Activated CD4-positive, alpha-beta T cell treated with anti-CD3 and anti-CD28 coated beads, Interleukin-2, amount 50 U/mL, for 24 hours (primary cell): ENCODE data around the gene FOSL2.
A peak's percentile ranks its signal among the peaks of the same experiment; 100 is the strongest.
"Not testable (repeated sequence)": the region's sequence is repeated elsewhere in the genome, so short reads cannot be mapped to it uniquely, and the experiment has no call there.

Experiments used
- DNase-seq, 2 donors: peaks; one replicate each; pipeline ENCODE4 v3.0.0-alpha.2; 2020; ENCODE audit warnings: low read depth in 1 of 2, low spot score in 1 of 2

Gene FOSL2

DNA sequence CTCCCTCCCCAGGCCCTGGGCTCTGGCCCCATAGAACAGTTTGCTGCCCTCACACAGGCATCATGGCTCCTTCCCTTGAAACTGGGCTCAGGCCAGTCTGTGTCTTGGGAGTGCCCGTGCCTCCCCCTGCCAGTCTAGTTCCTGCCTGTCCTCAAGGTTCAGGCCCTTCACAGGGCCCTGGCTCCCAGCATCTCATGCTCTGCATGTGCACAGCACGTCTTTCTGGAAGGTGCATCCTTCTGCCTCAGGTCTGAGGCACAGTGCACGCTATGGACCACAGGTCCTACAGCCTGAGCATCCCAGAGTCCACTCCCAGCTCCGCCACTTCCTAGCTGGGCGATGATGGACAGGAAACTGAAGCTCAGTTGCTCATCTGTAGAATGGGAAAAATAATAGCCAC lies 35.6 kb upstream of the FOSL2 start:
- no peak for DNase-seq

DNA sequence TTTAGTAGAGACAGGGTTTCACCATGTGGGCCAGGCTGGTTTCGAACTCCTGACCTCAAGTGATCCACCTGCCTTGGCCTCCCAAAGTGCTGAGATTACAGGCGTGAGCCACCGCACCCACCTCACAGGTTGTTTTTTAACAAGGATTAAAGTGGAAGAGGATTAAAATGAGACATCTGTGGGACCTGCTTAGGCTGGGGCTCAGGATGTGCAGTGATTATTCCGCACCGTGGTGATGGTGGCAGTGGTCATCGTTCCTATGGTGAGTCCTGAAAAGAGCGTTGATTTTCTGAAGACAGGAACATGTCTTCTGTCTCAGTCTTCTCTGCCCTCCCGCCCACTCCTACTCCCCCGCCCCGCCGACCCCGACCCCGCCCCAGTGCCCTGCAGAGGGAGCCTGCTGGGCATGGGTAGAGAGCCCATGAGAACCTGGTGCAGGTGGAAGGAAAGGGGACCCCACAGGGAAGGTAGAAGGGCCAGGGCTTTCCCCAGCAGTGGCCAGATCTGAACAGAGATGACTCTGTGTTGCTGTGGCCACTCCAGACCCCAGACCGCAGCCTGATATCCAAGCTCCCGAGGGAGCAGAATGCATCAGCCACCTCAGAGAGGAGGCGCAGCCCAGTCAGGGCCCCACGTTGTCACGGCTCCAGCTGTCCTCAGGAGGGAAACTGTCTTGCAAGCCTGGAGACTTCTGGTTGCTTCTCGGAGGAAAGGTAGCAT lies 34.5 kb upstream of the FOSL2 start:
- no peak for DNase-seq

DNA sequence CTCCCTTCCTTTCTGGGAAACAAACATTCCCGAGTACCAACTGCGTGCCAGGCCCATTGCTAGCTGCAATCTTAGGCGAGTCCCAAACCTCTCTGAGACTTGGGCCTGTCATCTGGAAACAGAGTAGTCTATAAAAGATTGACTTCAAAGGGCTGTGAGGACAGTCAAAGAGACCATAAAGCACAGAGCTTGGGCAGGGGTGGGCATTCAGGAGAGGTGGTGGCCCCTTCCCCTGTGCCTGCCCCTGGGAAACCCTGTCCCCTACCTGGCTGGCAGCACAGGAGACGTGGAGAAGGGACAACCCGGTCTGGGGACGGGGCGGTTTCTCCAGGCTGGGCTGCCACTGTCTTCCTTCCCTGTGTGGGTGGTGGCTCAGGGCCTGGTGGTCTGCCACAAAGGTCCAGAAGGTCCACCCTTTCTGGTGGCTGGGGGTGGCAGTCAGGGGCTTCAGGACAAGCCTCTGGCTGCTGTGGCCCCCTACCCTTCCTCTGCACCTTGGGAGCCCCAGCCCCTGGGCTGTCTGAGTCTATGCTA lies 33.9 kb upstream of the FOSL2 start:
- DNase-seq = no peak

DNA sequence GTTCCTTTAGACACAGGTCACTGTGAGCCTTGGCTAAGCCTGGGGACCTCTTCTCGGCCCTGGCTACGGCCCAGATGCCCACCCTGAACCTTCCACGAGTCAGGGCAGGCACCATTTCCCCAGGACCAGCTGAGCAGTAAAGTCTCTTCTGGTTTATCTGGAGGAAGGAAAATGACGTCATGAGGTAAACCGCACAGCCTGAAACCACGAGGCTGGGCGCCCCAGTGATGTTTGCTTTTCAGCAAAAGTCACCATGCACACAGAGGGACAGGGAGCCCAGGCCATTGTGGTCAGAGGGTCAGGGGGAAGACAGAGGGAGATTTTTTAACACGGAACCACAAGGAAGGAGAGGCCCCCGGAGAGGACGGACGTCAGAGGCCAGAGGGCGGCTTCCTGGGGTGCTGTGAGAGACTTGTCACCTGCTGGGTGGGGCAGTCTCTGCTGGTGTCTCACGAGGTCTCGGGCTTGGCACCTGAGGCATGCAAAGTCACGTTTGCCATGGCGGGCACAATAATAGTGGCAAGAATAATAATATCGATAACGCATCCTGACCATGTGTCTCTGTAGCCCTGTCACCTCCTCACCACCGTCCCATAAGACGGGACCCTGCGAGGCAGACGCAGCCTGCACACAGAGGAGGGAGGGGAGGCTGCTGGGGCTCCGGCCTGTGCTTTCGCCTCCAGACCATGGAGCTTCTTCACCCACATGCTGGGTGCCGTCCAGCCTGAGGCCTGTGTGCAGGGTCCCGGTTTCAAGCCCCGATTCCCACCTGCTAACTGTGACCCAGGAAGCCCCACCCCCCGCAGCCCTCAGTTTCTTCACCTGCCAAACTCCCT lies 33.2 kb upstream of the FOSL2 start:
- DNase-seq = peak; percentile 55 to 70

DNA sequence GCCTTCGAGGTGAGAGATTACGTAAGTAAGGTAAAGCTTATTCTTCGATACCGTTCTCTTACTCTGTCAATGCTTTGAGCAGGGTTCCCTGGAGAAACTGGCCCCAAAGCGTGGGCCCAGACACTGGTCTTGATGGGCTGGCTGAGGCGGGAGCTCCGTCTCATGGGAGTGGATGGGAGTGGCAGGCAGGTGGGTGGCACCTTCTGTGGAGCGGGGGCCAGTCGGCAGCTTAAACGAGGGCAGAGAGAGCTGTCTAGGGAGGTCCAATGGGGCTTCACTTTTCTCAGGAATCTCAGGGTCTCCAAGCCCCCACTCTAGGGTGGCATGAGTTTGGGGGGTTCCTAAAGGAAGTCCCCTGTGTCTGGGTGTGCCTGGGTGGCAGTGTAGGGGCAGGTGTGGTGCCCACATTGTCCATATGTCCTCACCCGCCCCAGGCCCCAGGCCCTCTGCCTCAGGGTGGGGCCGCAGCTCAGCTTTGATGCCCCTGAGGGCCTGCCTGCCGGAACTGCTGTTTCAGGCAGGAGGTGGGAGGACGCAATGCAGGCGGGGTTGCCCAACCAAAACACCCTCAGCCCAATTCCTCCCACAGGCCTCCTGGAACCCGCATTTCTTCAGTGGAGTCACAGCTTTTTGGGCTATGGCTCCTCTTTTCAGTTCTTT lies 32.5 kb upstream of the FOSL2 start:
- no peak for DNase-seq

DNA sequence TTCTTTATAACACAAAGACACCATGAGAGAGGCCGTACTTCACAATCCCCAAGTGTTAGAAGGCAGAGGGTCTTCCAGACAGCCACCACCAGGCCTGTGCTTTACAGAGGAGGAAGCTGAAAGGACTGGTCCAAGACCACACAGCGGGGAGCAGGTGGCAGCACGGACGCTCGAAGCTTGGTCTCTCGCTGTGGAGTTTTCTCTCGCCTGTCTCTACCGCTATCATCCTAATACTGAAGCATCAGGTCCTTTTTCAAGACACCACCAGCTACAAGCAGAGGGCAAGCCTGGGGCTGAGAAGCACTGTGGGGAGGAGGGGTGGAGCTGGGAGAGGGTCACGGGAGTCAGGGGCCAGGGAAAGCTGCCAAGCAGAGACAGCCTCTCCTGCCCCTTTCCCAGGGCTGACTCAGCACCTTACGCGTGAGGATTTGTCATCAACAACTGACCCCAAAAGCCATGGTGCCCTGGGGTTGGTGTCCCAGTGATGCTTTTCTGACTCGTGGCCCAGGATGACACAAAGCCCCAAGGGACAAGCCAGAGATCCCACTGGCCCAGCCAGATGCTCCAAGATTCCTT lies 31.9 kb upstream of the FOSL2 start:
- no peak for DNase-seq

DNA sequence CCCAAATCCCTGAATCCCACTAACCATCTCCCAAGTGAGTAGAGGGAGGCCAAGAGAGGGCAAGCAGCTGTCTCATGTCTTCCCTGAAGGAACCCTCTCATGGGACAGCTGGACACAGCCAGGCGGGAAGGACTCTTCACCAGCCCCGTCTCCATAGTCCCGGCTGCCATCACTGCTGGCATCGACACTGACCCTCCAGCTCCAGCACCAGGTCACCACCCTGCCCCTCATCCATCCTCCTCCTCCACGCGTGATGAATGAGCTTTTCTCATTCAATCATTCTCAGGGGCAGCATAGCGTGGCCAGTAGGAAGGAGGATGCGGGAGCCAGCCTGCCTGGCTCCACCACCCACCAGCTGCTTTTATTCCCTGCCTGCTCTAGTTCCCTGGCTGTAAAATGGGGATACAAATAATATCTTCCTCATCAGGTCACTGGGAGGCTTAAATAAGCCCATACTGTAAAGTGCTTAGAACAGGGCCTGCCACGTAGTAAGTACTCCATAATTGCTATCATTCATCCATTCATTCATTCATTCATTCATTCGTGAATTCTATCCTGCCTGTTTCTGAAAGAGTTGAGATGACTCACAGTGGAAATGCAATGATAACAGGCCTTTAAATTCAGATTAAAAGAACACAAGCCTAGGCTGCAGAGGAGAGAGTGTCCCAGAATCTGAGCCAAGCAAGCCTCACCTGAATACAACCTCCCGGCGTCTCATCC lies 30.5 kb upstream of the FOSL2 start:
- DNase-seq = no peak

DNA sequence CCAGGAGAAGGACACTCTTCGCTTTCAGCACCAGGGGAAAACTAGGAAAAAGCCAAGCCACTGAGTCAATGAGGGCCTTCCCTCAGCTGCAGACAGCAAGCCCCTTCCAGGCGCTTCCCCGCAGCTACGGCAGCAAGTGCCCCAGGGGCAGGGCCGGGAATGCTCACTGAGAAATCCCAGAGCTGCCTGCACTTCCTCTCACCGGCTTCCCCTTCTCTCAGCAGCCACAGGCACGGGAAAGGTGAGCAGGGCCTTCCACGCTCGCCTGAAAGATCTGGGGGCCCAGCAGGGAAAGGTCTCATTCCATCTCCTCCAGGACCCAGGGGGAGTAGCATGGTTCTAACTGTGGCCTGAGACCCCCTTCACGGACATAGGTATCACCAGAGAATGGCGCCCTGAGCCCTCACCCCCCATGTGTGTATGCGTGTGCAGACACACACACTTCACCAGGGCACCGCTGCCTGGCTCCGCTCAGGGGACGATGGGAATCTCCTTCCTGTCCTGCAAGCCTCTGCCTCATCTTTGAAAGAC lies 29.6 kb upstream of the FOSL2 start:
- no peak for DNase-seq

DNA sequence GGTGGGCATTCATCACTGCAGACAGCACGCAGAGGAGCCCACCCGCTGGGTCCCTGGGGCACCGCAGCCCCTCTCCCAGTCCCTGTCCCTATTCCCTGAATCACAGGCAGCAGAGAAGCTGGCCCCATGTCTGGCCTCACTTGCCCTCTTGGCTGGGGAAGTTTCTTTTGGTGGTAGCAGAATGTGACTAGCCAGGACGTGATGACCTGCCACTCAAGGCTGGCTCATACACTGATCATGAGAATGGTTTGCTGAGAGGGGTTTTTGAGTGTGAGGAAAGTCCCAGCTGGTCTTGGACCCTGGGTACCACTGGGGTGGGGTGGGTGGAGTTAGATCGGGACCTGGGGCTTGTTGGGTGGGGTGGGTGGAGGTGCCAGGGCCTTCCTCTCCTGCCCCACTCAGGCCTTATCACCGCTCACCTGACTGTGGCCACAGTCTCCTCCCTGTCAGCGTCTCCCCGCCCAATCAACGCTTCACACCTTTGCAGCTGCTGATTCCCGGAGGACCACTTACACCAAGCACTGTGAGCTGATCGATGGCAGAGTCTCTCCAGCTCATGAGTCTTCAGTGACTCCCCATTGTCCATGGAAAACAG lies 28.9 kb upstream of the FOSL2 start:
- DNase-seq = no peak

DNA sequence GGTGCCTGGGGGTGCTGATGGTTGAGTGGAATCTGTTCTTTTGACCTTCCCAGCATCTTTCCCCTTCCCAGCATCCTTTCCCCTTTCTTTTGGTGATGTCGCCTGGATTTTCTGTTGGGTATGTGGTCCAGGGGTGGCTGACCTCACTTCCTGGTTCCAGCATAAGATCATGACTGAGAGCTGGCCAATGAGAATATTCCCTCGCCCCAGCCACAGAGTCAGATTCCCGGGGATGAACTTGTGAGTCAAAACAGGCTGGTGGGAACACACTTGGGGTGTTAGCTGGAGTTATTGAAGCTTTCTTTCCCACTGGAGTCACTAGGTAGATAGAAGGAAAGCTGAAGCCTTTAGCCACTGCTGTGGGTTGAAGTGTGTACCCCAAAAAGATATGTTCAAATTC lies 28.0 kb upstream of the FOSL2 start:
- DNase-seq = no peak

DNA sequence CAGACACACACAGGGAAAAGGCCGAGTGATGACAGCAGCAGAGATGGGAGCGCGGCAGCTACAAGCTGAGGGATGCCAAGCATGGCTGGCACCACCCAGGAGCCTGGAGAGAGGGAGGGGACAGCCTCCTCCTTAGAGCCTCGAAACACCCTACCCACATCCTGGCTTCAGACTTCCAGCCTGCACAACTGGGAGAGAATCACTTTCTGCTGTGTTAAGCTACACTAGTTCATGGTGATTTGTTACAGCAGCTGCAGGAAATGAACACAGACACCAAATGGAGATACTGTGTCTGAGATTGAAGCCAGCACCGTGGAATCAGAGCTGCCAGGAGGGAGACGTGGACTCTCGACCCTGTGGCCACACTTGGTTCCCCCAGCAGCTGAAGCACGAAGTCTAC lies 27.5 kb upstream of the FOSL2 start:
- DNase-seq = no peak

DNA sequence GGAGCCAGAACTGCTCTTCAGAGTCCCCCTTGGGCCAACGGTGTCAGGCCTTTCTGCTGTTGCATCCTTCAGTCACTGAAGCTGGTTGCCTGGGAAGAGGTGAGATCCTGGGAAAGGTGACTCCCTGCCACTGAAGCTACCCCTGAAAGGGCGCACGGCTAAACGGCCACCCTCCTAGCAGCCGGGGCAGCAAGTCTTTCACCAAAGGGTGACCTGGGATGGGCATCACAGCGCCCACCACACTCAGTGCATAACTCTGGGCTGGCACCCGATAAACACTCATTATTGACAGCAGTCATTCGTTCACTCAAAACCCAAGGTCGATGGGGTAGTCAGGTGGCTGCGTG lies 26.5 kb upstream of the FOSL2 start:
- no peak for DNase-seq

DNA sequence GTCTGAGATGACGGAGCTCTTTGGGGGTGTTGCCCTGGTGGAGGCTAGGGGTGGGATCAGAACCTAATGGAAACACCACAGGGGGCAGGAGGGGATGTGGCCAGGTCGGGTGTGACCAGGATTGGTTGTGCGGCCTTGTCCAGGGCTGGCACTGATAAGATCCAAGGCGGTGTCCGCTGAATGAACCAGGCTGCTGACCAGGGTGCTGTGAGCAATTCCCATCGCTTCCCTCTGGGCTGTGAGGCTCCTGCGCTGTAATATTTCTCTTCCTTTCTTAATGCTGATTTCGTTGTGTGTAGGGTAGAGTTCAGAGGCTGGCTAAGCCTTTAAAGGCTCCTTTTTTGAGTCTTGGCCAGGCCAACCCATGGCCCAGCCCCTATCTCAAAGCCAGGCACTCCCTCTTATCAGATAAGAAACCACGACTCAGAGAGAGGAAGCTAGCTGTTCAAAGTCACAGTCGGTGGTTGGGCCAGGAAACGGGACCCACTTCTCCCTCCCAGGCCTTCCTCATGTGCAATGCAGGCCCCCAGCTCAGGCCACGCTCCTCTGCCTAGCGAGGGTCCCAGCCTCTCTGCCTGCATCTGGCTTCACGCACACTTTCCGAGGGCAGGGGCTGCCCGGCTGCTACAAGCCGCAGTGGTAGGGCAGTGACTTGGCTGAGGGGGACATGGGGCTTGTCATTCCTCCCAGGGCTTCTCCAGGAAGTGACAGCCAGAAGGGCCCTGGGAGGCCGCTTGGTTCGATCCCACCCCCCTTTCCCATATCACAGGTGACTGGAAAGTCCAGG lies 26.0 kb upstream of the FOSL2 start:
- no peak for DNase-seq

DNA sequence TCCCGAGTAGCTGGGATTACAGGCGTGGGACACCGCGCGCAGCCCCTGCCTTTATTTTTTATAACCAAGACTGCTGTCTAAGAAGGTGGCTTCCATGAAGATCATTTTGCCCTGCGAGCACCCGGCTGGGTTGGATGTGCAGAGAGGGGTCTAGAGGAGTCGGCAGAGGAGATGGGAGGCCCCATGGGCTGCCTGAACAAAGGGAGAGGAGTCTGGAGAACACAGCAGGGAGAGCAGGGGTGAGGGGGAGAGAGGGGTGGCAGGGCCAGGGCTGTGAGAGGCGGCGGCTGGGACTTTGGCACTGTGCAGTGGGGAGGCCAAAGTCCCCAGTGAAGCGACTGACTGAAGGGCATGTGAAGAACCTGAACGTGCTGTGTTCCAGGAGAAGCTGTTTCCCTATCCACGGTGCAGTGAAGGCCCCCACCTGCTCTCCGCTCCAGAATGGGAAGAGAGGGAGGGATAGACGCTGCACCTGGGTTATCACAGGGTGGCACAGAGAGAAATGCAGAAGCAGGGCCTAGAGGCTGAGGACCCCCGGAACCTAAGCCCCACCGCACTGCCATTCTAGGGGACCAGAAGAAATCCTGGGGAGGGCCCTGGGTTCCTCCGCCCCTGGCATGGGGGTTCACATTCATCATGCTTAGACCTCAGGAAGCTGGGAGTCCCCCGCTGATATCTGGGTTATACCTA lies 24.8 kb upstream of the FOSL2 start:
- no peak for DNase-seq

DNA sequence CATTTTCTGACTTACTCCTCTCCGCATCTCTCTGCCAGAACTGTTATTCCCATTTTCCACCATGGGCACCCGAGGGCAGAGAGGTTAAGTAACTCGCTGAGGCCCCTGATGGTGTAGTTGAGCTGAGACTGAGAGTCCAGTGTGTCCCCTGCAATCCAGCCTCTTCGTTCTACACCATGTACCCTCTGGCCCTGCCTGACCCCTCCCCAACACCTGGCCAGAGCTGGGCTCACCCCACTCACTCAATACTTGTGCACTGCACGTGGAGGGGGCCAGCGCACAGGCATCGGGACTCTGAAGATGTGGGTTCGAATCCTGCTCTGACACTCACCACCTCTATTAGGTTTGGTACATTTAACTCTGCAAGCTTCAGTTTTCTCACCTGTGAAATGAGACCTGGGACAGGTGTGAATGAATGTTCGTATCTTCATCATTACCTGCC lies 24.3 kb upstream of the FOSL2 start:
- DNase-seq = no peak

DNA sequence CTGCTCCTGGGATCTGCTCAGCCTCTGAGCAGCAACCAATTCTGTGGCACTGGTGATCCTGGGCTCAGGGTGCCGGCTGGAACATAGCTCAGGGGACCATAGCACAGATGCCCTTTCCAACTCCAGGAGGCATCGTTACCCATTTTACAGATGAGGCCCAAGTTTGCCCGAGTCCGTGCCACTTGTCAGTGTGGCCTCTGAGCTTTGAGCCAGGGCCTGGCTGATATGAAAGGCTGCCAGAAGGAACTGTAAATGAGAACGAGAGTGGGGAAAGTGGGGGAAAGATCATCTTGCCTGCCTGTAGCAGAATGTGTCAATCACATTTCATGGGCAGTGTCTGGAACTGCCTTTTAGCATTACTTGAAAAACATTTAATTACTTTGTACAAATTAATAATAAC lies 23.3 kb upstream of the FOSL2 start:
- no peak for DNase-seq

DNA sequence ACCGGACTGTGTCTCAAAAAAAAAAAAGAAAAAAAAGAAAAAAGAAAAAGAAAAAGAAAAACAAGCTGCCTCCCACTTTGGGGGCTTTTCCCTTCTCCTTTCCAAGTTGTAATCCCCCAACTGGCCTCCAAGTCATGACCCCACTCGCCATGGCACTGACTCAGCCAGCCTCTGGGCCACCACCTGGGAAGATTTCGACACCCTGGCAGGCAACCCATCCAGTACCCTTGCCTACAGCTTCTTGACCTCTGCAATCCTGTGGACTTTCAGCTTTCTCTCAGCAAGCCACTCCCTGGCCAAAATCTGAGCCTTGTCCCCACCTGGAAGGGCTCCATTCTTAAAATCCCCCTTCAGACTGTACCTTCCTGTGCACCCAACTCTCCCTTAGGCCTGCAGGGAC lies 22.3 kb upstream of the FOSL2 start:
- no peak for DNase-seq

DNA sequence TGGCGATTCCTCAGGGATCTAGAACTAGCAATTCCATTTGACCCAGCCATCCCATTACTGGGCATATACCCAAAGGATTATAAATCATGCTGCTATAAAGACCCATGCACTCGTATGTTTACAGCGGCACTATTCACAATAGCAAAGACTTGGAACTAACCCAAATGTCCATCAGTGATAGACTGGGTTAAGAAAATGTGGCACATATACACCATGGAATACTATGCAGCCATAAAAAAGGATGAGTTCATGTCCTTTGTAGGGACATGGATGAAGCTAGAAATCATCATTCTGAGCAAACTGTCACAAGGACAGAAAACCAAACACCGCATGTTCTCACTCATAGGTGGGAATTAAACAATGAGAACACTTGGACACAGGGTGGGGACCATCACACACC lies 20.9 kb upstream of the FOSL2 start:
- not testable (repeated sequence) for DNase-seq

DNA sequence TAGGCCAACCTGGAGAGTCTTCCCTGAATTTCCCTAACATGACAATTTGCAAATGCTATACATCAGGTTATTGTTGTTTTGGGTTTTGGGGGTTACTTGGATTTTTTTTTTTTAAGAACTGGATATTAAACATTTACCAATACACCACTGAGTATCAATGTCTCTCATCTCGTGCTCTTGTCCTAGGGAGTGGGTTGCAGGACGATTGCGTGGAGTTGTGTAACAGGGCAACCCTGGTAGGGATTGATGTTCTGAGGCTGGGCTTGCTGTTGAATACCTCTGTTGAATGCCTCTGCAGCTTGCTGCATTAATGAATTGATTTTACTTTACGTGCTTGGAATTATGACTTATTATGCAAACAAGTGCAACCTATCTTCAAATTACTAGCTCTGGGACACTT lies 18.8 kb upstream of the FOSL2 start:
- DNase-seq = no peak
